Measurements from ENCODE around the gene CEP85L. TPM values are rescaled to one million over a fixed set of nuclear protein-coding genes. Genes with fewer than 3 reads are reported as not detected.

Gene CEP85L
- total RNA-seq, 1 experiment from 2014 or later = 4.9 TPM

DNA sequence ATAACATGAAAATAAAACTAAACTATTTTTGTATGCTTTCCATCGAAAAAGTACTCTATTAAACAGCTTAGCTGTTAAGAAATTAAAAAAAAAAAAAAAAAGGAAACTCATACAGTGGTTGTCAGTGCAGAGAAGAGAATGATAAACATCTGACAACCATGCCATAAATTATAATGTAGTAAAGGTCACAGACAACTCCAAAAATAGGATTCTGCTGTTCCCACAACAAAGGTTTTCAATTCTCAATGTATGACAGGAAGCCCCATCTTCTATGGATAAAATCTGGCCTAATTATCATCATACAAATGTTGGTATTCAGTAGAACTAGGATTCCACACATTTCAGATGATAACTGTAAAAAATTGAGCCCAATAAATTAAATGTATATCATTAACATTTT, 98.3 kb downstream of the CEP85L start:
- intact Hi-C loops (cut with micrococcal nuclease) = no loop called here
- Histone ChIP-seq H3K79me2 (ENCODE audit: insufficient read depth, low read length) (no peaks in the 10 kb centered on the region), H3K36me3 (ENCODE audit: control insufficient read depth in 1 of 2, insufficient read depth in 2 of 2, low read length in 2 of 2) (no peaks in the 10 kb centered on the region), H3K9ac (ENCODE audit: low read length) (no peak overlapping the region), H3K4me2 (ENCODE audit: low read length) (no peak overlapping the region), H3K4me3 (replicated peaks in 1 of 2; ENCODE audit: low read depth in 1 of 2, low read length in 2 of 2) (no peak overlapping the region), H3K27me3 (ENCODE audit: insufficient read depth, low read length) (no peaks in the 10 kb centered on the region), H3K9me3 (ENCODE audit: control insufficient read depth in 1 of 2, insufficient read depth in 1 of 2, low read depth in 1 of 2, low read length in 2 of 2) (no peaks in the 10 kb centered on the region), H4K20me1 (ENCODE audit: insufficient read depth) (no peaks in the 10 kb centered on the region), H2AFZ (ENCODE audit: low read depth, low read length, poor library complexity, severe bottlenecking) (no peak overlapping the region), H3K9me2 (ENCODE audit: insufficient read depth) (no peaks in the 10 kb centered on the region), H3K4me1 (ENCODE audit: control insufficient read depth in 1 of 2, insufficient read depth in 2 of 2, low read length in 2 of 2) (no peaks in the 10 kb centered on the region), H3K27ac (ENCODE audit: low read depth, low read length) (no peak overlapping the region)
- ATAC-seq (no peak), DNase-seq (ENCODE audit: low read depth, low spot score) (no peak)
- BruUV-seq (replicated peaks) = no TSS peak
- CTCF ChIA-PET = no interaction called here
- POLR2A ChIA-PET = no interaction called here
- RAD21 ChIA-PET (ENCODE audit: low non-redundant PET in 1 of 2, low total read pairs in 2 of 2, uncharacterized antibody in 2 of 2, unreplicated experiment in 2 of 2) = no interaction called here
- TF ChIP-seq ZNF274 (IDR thresholded peaks at IDR 0.05; ENCODE audit: low read depth, low read length) = no peak
- TF ChIP-seq, protein P1, sequence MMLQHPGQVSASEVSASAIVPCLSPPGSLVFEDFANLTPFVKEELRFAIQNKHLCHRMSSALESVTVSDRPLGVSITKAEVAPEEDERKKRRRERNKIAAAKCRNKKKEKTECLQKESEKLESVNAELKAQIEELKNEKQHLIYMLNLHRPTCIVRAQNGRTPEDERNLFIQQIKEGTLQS (IDR thresholded peaks at IDR 0.05) = no peak
- TF ChIP-seq ELF1 (IDR thresholded peaks at IDR 0.05; ENCODE audit: borderline replicate concordance, low read depth) = no peak
- TF ChIP-seq CEBPB (IDR thresholded peaks at IDR 0.05; ENCODE audit: low read depth) = no peak
- TF ChIP-seq EZH2phosphoT487 (IDR thresholded peaks at IDR 0.05; ENCODE audit: borderline replicate concordance) = no peak
- no peak for TF ChIP-seq YY1 (IDR thresholded peaks at IDR 0.05; ENCODE audit: extremely low read depth, insufficient replicate concordance, low read depth, low read length)
- TF ChIP-seq SIN3A (IDR thresholded peaks at IDR 0.05; ENCODE audit: low read depth) = no peak
- no peak for TF ChIP-seq EZH2 (IDR thresholded peaks at IDR 0.05)
- no peak for TF ChIP-seq ZFX (IDR thresholded peaks at IDR 0.05)
- TF ChIP-seq TCF7L2 (IDR thresholded peaks at IDR 0.05; ENCODE audit: borderline replicate concordance, extremely low read depth, insufficient read depth, insufficient read length) = no peak
- TF ChIP-seq, protein P2, sequence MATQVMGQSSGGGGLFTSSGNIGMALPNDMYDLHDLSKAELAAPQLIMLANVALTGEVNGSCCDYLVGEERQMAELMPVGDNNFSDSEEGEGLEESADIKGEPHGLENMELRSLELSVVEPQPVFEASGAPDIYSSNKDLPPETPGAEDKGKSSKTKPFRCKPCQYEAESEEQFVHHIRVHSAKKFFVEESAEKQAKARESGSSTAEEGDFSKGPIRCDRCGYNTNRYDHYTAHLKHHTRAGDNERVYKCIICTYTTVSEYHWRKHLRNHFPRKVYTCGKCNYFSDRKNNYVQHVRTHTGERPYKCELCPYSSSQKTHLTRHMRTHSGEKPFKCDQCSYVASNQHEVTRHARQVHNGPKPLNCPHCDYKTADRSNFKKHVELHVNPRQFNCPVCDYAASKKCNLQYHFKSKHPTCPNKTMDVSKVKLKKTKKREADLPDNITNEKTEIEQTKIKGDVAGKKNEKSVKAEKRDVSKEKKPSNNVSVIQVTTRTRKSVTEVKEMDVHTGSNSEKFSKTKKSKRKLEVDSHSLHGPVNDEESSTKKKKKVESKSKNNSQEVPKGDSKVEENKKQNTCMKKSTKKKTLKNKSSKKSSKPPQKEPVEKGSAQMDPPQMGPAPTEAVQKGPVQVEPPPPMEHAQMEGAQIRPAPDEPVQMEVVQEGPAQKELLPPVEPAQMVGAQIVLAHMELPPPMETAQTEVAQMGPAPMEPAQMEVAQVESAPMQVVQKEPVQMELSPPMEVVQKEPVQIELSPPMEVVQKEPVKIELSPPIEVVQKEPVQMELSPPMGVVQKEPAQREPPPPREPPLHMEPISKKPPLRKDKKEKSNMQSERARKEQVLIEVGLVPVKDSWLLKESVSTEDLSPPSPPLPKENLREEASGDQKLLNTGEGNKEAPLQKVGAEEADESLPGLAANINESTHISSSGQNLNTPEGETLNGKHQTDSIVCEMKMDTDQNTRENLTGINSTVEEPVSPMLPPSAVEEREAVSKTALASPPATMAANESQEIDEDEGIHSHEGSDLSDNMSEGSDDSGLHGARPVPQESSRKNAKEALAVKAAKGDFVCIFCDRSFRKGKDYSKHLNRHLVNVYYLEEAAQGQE (IDR thresholded peaks at IDR 0.05; ENCODE audit: low read depth) = no peak
- no peak for TF ChIP-seq CBX3 (IDR thresholded peaks at IDR 0.05; ENCODE audit: low read depth)
- TF ChIP-seq POLR2AphosphoS5 (IDR thresholded peaks at IDR 0.05; ENCODE audit: low read depth, low read length) = no peak
- no peak for TF ChIP-seq SP1 (IDR thresholded peaks at IDR 0.05; ENCODE audit: low read depth)
- TF ChIP-seq, protein P3, sequence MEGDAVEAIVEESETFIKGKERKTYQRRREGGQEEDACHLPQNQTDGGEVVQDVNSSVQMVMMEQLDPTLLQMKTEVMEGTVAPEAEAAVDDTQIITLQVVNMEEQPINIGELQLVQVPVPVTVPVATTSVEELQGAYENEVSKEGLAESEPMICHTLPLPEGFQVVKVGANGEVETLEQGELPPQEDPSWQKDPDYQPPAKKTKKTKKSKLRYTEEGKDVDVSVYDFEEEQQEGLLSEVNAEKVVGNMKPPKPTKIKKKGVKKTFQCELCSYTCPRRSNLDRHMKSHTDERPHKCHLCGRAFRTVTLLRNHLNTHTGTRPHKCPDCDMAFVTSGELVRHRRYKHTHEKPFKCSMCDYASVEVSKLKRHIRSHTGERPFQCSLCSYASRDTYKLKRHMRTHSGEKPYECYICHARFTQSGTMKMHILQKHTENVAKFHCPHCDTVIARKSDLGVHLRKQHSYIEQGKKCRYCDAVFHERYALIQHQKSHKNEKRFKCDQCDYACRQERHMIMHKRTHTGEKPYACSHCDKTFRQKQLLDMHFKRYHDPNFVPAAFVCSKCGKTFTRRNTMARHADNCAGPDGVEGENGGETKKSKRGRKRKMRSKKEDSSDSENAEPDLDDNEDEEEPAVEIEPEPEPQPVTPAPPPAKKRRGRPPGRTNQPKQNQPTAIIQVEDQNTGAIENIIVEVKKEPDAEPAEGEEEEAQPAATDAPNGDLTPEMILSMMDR (IDR thresholded peaks at IDR 0.05 in 2 of 3, conservative IDR thresholded peaks at IDR 0.05 in 1 of 3; ENCODE audit: borderline replicate concordance in 1 of 3, insufficient read depth in 1 of 3, low read depth in 2 of 3, low read length in 2 of 3) = no peak
- no peak for TF ChIP-seq EGR1 (IDR thresholded peaks at IDR 0.05; ENCODE audit: low read depth)
- TF ChIP-seq RAD21 (IDR thresholded peaks at IDR 0.05; ENCODE audit: low read depth) = no peak
- no peak for TF ChIP-seq POLR2A (IDR thresholded peaks at IDR 0.05; ENCODE audit: borderline replicate concordance, extremely low read depth, insufficient read depth, insufficient read length)
- no peak for TF ChIP-seq FOSL1 (IDR thresholded peaks at IDR 0.05; ENCODE audit: low read depth)
- TF ChIP-seq JUND (IDR thresholded peaks at IDR 0.05) = no peak

All from HCT116 (cell line).